ENCODE results near the gene ADAT2.

GRCh38 chr6:143450453-143451371, at the start of gene ADAT2, which contains the start of gene PEX3:
- no peak for TF ChIP-seq EZH2phosphoT487 (IDR thresholded peaks at IDR 0.05; ENCODE audit: borderline replicate concordance, low read length)
- TF ChIP-seq CTCF (IDR thresholded peaks at IDR 0.05; ENCODE audit: low read depth, low read length, poor library complexity, severe bottlenecking): no peak

All from DOHH2 (cell line).